Smooth muscle cell (in vitro differentiated cells): ENCODE data around the gene KANK3. TPM values are rescaled to one million over a fixed set of nuclear protein-coding genes. Genes with fewer than 3 reads are reported as not detected.

ENCODE experiments used
- DNase-seq: peaks from one replicate; lab custom pipeline; 2025; ENCODE audit not compliant: unreplicated experiment; lab: John Stamatoyannopoulos, UW
- H2AFZ ChIP-seq: fragments of 200-600 bp; sonication (generic); 2 replicates; pipeline ENCODE4 v1.6.0; 2016; ENCODE audit warnings: antibody characterized with exemption, low read depth, mild to moderate bottlenecking
- H3F3A ChIP-seq: fragments of 200-600 bp; sonication (generic); 2 replicates; pipeline ENCODE4 v1.6.0; 2017; ENCODE audit warnings: antibody characterized with exemption, low read depth
- H3K27ac ChIP-seq: fragments of 200-600 bp; sonication (generic); 2 replicates; pipeline ENCODE4 v1.5.1; 2016; ENCODE audit warnings: low read depth, mild to moderate bottlenecking
- H3K27me3 ChIP-seq: fragments of 200-600 bp; sonication (generic); 2 replicates; pipeline ENCODE4 v1.6.1; 2016; ENCODE audit warnings: low read depth, mild to moderate bottlenecking
- H3K36me3 ChIP-seq: fragments of 200-600 bp; sonication (generic); 2 replicates; pipeline ENCODE4 v1.5.1; 2016; ENCODE audit warnings: low read depth
- H3K4me1 ChIP-seq: fragments of 200-600 bp; sonication (generic); 2 replicates; pipeline ENCODE4 v1.5.1; 2016; ENCODE audit warnings: low read depth
- H3K4me2 ChIP-seq: fragments of 200-600 bp; sonication (generic); 2 replicates; pipeline ENCODE4 v1.6.0; 2016; ENCODE audit warnings: mild to moderate bottlenecking
- H3K4me3 ChIP-seq: fragments of 200-600 bp; sonication (generic); 2 replicates; pipeline ENCODE4 v1.5.1; 2016; ENCODE audit warnings: mild to moderate bottlenecking
- H3K79me2 ChIP-seq: fragments of 200-600 bp; sonication (generic); 2 replicates; pipeline ENCODE4 v1.6.0; 2016; ENCODE audit warnings: low read depth, mild to moderate bottlenecking
- H3K9ac ChIP-seq: fragments of 200-600 bp; sonication (generic); 2 replicates; pipeline ENCODE4 v1.6.0; 2016; ENCODE audit warnings: low read depth
- H3K9me3 ChIP-seq: fragments of 200-600 bp; sonication (generic); replicated peaks from 2 replicates; pipeline ENCODE4 v1.5.1; 2016; ENCODE audit warnings: low read depth
- H4K20me1 ChIP-seq: fragments of 200-600 bp; sonication (generic); 2 replicates; pipeline ENCODE4 v1.6.0; 2016; ENCODE audit warnings: low read depth
- WGBS: methylation state at CpG from one replicate; pipeline ENCODE4 v1.1.7; 2016; ENCODE audit warnings: low lambda C conversion rate; 5-methylcytosine and 5-hydroxymethylcytosine counted together
- polyA plus RNA-seq: library from polyadenylated mRNA; unstranded; fragments of >200 nt; fragmentation: Nextera tagmentation; extraction: Ambion mirVana; gene quantifications from 2 replicates; pipeline ENCODE4 v1.2.1, GENCODE V29; 2016
- total RNA-seq: library from RNA; depleted of rRNA; stranded (reverse); fragments of >200 nt; gene quantifications from 2 replicates; pipeline ENCODE4 v1.2.3, GENCODE V29; 2014
- TF ChIP-seq, protein P1 (sequence below): fragments of 200-600 bp; sonication (generic); IDR thresholded peaks from 2 replicates; pipeline ENCODE4 v1.5.1; 2017; ENCODE audit warnings: borderline replicate concordance, mild to moderate bottlenecking, antibody characterized with exemption; ENCODE audit not compliant: insufficient read depth, poor library complexity, severe bottlenecking

KANK3 gene
- total and polyA plus RNA-seq, 2 experiments from 2014 or later = 0.40 to 1.3 TPM

DNA sequence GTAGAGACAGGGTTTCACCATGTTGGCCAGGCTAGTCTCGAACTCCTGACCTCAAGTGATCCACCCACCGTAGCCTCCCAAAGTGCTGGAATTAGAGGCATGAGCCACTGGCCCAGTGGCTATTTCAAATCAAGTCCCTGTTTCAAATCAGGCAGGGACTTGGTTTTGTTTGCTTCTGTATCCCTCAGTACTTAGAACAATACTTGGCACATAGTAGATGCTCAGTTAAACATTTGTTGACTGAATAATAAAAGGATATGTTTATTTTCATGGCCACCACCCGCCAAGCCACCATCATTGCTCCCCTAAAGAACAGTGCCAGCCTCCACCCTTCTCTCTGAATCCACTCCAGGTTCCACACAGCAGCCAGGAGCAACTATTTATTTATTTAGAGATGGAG, 17.6 kb downstream of the KANK3 start:
- TF ChIP-seq, protein P1, sequence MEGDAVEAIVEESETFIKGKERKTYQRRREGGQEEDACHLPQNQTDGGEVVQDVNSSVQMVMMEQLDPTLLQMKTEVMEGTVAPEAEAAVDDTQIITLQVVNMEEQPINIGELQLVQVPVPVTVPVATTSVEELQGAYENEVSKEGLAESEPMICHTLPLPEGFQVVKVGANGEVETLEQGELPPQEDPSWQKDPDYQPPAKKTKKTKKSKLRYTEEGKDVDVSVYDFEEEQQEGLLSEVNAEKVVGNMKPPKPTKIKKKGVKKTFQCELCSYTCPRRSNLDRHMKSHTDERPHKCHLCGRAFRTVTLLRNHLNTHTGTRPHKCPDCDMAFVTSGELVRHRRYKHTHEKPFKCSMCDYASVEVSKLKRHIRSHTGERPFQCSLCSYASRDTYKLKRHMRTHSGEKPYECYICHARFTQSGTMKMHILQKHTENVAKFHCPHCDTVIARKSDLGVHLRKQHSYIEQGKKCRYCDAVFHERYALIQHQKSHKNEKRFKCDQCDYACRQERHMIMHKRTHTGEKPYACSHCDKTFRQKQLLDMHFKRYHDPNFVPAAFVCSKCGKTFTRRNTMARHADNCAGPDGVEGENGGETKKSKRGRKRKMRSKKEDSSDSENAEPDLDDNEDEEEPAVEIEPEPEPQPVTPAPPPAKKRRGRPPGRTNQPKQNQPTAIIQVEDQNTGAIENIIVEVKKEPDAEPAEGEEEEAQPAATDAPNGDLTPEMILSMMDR = no peak
- 96% methylated on average over 3 of the region's 3 CpGs for WGBS

DNA sequence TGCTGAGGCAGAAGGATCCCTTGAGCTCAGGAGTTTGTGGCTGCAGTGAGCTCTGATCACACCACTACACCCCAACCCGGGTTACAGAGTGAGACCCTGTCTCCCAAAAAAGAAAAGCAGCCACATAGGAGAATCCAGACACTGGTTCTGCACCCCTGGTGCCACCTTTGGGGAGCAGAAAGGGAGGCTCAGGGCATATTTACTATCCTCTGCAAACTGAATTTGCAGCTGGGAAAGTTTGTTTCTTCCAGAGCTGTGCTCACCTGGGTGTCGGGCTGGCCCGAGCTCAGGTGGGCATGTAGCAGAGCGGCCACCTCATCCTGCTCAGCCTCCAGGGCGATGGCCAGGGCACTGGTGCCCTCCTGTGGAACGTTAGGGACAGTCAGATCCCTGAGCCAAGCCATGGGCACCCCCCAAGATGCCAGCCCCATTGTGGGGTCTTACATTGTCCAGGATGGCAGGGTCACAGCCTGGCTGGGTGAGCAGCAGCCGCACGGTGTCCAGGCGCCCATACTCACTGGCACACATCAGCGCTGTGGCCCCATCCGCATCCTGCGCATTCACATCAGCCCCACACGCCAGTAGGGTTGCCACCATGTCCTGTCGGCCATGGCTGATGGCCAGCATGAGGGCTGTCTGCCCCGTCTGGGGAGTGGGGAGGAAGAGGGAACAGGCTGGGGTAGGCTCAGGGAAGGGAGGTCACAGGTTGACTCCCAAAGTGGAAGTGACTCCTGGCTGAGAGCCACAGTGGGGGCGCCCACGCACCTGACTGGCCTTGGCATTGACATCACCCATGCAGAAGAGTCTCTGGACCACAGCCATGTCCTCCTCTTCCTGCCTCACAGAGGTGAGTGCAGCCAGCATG, 18.6 kb downstream of the KANK3 start:
- TF ChIP-seq, protein P1 = no peak
- H3K36me3 ChIP-seq = no peaks in the 10 kb centered on the region
- H3K4me3 ChIP-seq = no peak overlapping the region
- H3K4me1 ChIP-seq = peaks cover 20% of the 10 kb centered on the region
- peaks cover 36% of the 10 kb centered on the region for H3K79me2 ChIP-seq
- H3K27ac ChIP-seq = no peak overlapping the region
- no peak for DNase-seq
- H3F3A ChIP-seq = no peaks in the 10 kb centered on the region
- H3K9ac ChIP-seq = no peak overlapping the region
- no peak overlapping the region for H3K4me2 ChIP-seq
- H3K27me3 ChIP-seq = no peaks in the 10 kb centered on the region
- H4K20me1 ChIP-seq = peaks cover 24% of the 10 kb centered on the region
- H2AFZ ChIP-seq = no peak overlapping the region
- no peaks in the 10 kb centered on the region for H3K9me3 ChIP-seq
- 83% methylated on average over 17 of the region's 17 CpGs for WGBS

More for the DNA sequence above, 17.6 kb downstream of the KANK3 start:
- no peaks in the 10 kb centered on the region for H3F3A ChIP-seq
- no peaks in the 10 kb centered on the region for H3K27me3 ChIP-seq
- no peak overlapping the region for H3K9ac ChIP-seq
- peaks cover 24% of the 10 kb centered on the region for H4K20me1 ChIP-seq
- DNase-seq = no peak
- H3K27ac ChIP-seq = no peak overlapping the region
- peaks cover 11% of the 10 kb centered on the region for H3K4me1 ChIP-seq
- H3K4me3 ChIP-seq = no peak overlapping the region
- no peaks in the 10 kb centered on the region for H3K9me3 ChIP-seq
- no peak overlapping the region for H3K4me2 ChIP-seq
- no peak overlapping the region for H2AFZ ChIP-seq
- H3K36me3 ChIP-seq = no peaks in the 10 kb centered on the region
- H3K79me2 ChIP-seq = peaks cover 26% of the 10 kb centered on the region

DNA sequence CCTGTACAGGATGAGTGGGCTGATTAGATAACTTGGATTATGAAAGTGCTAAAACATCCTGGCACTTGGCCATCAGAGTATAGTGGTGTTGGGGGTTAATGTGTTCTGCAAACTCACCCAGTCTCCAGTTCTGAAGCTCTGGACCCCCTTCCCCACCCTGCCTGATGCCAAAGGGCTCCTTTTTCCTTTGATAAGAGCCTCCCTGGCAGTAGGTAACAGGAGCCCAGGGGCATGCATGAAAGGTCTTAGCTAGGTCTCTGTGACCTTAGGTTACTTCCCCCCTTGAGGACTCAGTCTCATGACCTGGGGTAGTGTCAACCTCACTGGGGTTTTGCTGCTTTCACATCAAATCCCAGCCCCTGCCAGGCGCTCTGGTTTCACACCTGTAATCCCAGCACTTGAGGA, 19.3 kb downstream of the KANK3 start:
- Histone ChIP-seq H2AFZ (no peak overlapping the region), H3K4me2 (no peak overlapping the region), H3K79me2 (peaks cover 42% of the 10 kb centered on the region), H3K27ac (no peak overlapping the region), H3K9ac (no peak overlapping the region), H3K4me3 (no peak overlapping the region), H3F3A (no peaks in the 10 kb centered on the region), H4K20me1 (peaks cover 24% of the 10 kb centered on the region), H3K36me3 (no peaks in the 10 kb centered on the region), H3K4me1 (peaks cover 20% of the 10 kb centered on the region), H3K27me3 (no peaks in the 10 kb centered on the region), H3K9me3 (no peaks in the 10 kb centered on the region)
- 100% methylated on average over 1 of the region's 1 CpG for WGBS
- TF ChIP-seq, protein P1 = no peak
- DNase-seq = no peak
